ENCODE data around the gene PRM3.

The PRM3 gene

GRCh38 chr16:11272921-11273720, at the start of gene PRM3:
Gene PRM3 (minus strand): TSS chr16:11273629. CDS start chr16:11273595, 34 bp downstream.
- no peak for DNase-seq

DNA sequence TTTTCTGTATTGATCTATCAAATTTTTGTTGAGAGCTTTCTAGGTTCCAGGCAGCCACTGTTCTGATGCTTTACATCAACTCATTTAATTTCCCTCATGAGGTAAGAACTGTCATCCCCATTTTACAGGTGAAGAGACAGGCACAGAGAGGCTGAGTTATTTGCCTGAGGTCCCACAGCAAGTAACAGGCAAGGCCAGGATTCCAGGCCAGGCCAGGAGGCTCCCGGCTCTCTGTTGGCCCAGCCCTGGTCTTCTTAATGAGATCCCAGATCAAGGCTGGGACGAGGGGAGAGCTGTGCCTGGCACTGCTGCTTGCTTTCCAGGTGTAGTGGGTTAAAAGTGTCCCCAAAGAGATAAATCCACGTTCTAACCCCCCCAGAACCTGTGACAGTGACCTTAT, 49.4 kb upstream of the PRM3 start:
- no peak for DNase-seq

DNA sequence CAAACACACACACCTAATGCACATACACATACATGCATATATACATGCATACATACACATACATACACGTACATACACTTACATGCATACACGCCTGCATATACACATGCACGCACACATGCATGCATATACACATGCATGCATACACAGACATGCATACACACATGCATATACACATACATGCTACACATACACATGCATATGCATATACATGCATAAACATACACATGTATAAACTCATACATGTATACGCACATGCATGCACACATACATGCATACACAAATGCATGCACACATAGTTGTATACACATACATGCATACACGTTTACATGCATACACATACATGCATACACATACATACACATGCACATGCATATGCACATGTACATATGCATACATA, 48.2 kb upstream of the PRM3 start:
- DNase-seq, result no peak

DNA sequence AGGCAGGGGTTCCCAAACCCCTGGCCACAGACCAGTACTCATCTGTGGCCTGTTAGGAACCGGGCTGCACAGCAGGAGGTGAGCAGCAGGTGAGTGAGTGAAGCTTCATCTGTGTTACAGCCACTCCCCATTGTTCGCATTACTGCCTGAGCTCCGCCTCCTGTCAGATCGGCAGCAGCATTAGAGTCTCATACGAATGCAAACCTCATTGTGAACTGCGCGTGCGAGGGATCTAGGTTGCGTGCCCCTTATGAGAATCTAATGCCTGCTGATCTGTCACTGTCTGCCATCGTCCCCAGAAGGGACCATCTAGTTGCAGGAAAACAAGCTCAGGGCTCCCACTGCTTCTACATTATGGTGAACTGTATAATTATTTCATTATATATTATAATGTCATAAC, 46.7 kb upstream of the PRM3 start:
- DNase-seq, result no peak

DNA sequence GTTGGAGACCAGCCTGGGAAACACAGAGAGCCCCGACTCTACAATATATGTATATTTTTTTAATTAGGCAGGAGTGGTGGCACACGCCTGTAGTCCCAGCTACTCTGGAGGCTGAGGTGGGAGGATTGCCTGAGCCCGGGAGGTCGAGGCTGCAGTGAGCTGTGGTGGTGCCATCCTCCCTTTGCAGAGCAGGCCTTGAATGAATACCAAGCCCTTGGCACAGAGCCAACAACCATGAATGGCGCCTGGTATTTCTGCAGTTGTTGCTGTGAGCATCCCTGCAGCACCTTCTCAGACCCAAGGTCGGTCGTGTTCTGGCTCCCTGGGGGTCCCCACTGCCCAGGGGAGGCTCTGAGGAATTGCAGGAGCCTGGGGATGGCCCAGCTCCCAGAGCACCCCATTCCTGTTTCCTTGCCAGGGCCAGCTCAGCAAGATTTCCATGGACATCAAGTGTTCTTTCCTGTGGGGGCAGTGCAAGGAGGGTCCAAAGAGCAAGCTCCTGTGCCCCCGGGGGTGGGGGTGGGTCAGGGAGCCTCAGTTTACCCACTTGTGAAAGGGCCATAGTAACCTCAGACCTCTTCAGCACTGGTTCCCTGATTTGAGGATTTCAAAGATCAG, 46.2 kb upstream of the PRM3 start:
- no peak for DNase-seq

GRCh38 chr16:11318817-11319216, 45.4 kb upstream of the PRM3 start:
- no peak for DNase-seq

- no peak for DNase-seq
Observed at GRCh38 chr16:11316331-11317015, 43.0 kb upstream of the PRM3 start.

GRCh38 chr16:11315510-11315909, 42.1 kb upstream of the PRM3 start:
- no peak for DNase-seq

DNA sequence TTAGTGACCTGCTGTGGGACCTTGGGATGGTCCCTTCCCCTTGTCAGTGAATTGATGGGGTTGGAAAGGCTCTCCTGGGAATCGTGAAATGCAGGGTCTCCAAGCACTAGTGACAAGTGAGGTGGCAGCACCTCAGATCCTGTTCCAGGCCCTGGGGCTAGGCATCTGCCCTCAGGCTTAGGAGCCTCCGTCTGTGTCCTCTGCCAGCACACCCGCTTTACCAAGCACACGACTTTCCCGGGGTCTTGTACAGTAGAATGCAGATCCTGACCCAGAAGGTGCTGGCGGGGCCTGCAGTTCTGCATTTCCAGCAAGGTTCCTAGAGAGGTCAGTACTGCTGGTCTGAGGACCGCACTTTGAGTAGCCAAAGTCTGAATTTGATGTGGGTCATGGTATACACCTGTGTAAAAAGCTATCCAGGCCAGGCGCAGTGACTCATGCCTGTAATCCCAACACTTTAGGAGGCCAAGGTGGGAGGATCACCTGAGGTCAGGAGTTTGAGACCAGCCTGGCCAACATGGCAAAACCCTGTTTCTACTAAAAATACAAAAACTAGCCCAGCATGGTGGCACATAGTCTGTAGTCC, 41.0 kb upstream of the PRM3 start:
- no peak for DNase-seq

- no peak for DNase-seq
Observed at GRCh38 chr16:11313493-11314308, 40.3 kb upstream of the PRM3 start.

DNA sequence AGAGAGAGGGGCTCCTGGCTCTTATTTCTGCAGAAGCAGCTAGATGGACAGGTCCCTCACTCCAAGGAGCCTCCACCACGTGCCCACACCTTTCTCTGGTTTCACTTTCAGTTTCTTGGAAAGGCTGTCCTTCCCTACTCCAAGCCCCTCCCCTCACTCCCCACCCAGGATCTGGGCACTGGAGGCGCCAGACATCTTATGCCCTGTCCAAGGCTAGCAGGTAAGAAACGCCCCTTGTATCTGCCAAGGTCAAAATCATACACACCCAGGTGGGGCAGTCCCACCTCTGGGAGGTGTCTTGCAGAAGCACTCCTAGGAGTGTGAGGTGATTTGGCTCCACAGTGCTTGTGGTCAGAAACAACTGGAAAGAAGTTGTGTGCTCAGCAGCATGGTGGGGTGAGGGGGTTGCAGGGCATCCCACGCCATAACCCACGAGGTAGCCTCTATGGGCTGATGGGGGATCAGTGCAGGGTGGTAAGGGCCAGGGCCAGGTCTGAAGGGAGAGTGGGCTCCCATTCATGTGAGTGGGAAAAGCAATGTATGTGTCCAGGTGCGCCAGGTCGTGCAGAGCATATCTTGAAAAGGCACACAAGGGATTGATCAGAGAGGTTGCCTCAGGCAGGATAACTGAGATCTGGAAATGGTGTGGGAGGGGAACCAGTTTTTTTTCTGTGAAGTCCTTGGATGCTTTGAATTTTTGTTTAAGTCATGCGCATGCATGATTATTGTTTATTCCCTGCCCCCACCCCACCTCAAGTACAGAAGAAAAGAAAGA, 39.5 kb upstream of the PRM3 start:
- DNase-seq, result no peak

GRCh38 chr16:11310997-11311561, 37.6 kb upstream of the PRM3 start:
- DNase-seq, result no peak

GRCh38 chr16:11310634-11310977, 37.2 kb upstream of the PRM3 start:
- no peak for DNase-seq

GRCh38 chr16:11309895-11310633, 36.6 kb upstream of the PRM3 start:
- no peak for DNase-seq

GRCh38 chr16:11308493-11309283, 35.3 kb upstream of the PRM3 start:
- DNase-seq, result no peak

GRCh38 chr16:11307639-11308492, 34.4 kb upstream of the PRM3 start:
- no peak for DNase-seq

- DNase-seq, result no peak
Observed at GRCh38 chr16:11306997-11307638, 33.7 kb upstream of the PRM3 start.

DNA sequence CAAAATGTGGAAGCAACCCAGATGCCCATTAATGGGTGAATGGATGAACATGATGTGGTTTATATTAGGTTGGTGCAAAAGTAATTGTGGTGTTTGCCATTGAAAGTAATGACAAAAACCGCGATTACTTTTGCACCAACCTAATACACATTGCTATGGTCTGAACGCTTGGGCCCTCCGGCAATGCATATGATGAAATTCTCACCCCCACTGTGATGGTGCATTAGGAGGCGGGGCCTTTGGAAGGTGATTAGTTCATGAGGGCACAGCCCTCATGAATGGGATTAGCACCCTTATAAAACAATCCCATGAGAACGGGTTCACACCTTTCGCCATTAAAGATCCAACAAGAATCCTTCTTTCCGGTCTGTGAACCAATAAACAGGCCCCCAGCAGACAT, 33.0 kb upstream of the PRM3 start:
- no peak for DNase-seq
